Measurements from ENCODE around the gene EFS. TPM values are rescaled to one million over a fixed set of nuclear protein-coding genes. Genes with fewer than 3 reads are reported as not detected.
A peak's percentile ranks its signal among the peaks of the same experiment; 100 is the strongest.

Gene EFS
- polyA plus RNA-seq, 1 donor = 35.4 TPM

DNA sequence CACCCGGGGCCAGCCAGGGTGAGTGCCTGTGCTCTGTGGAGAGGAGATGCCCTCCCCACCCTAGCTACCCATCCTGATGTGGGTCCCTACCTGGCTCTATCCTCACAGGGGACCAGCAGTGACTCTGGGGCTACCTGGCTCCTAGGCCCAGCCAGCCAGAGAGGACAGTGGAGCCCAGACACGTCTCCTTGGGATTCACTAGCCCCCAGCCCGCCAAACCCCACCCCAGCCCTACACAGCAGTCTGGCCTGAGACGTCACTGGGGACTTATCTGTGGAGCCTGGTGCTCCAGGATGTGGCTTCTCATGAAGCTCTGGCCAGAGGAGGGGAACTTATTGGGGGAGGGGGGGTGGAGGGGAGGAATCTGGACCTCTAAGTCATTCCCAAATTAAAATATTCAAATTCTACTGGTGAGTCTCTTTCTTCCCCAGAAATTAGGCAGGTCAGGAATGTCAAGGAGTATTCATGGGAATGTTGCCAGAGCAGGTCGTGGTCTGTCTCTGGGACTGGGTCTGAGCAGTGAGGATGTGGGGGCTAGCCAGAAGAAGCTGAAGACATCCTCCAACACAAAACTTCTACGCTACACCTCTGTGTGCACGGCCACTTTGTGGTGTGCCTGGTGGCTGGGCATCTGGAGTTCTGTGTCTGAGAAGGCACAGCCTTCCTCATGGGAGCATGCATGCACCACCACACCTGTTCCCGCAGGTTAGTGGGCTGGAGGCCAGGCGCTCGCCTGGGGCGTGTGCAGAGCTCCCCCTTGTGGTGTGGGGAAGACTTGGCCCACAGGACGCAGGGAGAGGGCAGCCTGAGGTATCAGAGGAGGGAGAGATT, 14.6 kb upstream of the EFS start:
- DNase-seq = peak; percentile 13

DNA sequence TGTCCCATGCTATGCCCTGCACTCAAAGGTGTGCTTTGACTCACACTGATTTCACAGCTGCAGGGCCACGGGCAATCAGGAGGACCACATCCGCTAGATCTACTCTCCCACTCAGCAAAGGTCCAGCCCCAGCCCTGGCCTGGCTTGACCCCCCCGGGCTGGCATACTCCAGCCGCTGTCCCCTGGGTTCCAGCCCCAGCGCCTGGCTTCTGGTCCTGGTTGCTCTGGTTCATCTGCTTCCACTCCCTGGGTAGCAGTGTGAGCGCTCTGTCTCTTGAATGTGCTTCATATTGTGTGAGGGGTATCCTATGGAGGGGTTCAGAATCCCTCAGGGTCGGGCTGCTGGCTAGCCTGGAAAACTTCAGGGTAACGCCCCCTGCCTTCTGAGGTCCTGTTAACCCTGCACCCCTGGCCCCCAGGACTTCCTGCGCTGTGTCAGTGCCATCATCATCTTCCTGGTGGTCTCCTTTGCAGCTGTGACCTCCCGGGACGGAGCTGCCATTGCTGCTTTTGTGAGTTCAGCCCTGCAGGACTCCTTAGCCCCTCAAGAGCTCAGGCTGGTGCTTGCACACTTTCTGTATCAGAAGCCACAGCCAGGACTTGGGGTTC, 13.7 kb upstream of the EFS start:
- DNase-seq = no peak

GRCh38 chr14:23377573-23378563, 12.9 kb upstream of the EFS start:
- no peak for DNase-seq

DNA sequence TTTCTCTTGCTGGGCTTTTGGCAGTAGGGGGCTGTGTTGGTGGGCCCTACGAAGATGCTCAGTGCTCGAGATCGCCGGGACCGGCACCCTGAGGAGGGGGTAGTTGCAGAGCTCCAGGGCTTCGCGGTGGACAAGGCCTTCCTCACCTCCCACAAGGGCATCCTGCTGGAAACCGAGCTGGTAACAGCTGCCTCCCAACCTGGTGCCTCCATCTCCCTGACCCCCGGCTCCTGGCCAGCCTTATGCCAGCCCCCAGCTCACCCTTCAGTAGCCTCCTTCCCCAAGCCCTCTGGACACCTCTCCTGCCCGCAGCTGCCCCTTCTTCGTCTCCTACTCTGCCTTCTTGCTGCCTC, 12.2 kb upstream of the EFS start:
- no peak for DNase-seq

- DNase-seq = no peak
Measured at GRCh38 chr14:23376482-23377197, 11.7 kb upstream of the EFS start, which contains the start of gene CMTM5. Gene CMTM5, plus strand, starts transcription at chr14:23377046. Its CDS starts 206 bp downstream, at chr14:23377252.

DNA sequence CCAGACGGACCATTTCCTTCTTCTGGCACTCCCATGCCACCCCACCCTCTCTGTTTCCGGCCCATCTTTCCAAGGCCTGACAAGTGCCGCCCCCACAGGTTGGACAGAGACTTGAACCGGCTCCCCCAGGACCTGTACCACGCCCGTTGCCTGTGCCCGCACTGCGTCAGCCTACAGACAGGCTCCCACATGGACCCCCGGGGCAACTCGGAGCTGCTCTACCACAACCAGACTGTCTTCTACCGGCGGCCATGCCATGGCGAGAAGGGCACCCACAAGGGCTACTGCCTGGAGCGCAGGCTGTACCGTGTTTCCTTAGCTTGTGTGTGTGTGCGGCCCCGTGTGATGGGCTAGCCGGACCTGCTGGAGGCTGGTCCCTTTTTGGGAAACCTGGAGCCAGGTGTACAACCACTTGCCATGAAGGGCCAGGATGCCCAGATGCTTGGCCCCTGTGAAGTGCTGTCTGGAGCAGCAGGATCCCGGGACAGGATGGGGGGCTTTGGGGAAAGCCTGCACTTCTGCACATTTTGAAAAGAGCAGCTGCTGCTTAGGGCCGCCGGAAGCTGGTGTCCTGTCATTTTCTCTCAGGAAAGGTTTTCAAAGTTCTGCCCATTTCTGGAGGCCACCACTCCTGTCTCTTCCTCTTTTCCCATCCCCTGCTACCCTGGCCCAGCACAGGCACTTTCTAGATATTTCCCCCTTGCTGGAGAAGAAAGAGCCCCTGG, 10.7 kb upstream of the EFS start:
- no peak for DNase-seq

- DNase-seq = no peak
Measured at GRCh38 chr14:23373041-23373440, 8.1 kb upstream of the EFS start.

DNA sequence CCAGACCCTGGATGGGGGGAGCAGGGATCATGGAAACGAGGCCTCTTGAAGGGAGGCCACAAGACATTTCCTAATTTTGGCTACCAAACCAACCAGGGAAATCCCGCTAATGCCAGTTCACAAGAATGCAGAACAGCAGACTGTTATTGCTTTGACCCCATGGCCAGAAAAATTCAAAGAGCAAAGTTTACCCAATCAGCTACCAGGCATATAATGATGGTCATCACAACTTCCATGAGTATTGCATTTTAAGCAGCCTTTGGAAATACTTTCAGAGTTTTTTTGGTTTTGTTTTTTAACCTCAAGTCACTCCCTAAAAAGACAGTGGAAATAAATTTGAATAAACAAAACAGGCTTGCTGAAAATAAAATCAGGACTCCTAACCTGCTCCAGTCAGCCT, 7.5 kb upstream of the EFS start, which contains the start of gene IL25:
Gene IL25, plus strand, starts transcription at position 301 of the 400 bp plus-strand sequence.
- no peak for DNase-seq

DNA sequence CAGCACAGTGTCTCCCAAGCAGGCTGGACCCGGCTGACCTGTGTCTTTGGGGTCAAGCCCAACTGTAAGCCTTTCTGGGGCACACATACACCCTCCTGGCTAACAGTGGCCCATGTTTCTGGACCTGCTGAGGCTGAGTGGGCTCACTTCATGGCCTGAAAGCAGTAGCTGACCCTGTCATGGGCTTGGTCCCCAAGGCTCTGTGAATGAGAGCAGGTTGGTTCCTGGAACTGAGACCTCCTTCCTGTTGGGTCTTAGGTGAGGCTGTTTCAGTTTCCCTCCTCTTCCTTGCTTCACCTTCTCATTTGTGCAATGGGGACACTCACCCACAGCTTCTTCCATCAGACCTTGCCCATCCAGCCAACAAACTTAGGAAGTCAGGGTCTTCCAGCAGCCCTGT, 6.9 kb upstream of the EFS start:
- DNase-seq = no peak

DNA sequence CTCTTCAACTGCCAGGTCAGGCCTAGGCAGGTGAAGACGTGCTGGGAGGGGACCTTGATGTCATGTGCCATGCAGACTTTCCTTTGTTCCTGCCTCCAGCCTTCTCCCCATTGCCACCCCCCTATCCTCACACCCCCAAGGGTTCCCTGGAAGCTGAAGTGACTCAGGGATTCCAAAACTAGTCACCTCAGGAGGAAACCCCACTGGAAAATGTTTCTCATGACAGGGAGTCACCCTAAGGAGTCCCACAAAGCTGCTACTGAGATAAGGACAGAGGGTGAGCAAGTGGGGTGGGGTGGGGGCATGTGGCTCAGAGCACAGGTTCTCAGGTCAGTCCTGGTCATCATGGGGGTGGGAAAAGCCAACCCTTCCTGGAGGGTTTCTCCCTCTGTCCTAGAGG, 5.2 kb upstream of the EFS start:
- DNase-seq = no peak

DNA sequence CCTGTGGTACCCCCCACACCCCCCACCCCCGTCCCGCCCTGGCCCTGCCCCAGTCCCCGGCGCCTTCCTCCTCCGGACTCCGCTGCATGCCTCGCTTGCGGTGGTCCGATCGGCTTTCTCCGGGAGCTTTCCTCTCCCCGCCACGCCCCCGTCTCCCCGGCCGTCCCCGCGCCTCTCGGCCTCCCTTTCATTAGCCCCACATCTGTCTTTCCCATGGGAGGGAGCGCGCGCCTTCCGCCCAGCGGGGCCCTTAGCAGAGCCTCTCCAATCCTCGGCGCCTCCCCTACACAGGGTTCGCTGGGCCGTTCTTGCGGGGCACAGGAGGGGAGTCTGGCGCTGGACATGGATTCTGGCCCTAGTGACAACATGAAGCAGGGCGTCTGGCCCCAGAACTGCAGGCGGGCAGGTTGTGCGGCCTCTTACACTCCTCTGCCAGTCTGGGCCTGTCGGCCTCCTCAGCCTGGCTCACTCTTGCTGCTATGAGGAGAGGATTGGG, 1.5 kb upstream of the EFS start:
- peak; percentile 86 for DNase-seq

DNA sequence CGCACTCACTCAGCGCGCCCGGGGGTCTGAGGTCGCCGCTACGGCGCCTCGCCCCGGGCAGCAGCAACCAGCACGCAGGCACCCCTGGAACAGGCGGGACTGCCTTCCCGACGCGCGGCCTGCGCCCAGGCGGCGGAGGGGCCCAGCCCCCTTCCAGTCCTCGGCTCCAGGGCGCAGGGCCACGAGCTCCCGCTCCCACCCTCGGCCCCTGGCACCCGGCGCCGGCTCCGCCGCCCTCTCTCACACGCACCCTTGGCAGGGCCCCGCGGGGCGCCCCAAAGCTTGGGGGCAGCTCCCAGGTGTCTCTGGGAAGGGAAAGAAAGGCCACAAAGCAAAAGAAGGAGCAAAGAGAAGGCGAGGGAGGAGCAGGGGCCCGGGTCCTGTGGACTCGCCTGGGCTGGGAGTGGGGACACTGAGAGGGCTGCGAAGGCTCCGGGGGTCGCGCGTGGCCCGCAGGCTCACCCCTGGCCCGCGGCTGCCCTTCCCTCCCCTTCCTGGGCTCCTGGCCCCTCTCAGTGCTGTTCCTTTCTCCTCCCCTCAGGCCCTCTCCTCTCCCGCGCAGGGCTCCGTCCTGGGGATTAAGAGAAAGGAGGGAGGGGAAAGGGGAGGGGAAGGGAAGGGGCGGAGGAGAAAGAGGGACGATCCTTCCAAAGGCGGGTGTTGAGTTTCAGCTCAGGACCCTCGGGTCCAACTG, 907 bp upstream of the EFS start:
- DNase-seq = peak; percentile 96

DNA sequence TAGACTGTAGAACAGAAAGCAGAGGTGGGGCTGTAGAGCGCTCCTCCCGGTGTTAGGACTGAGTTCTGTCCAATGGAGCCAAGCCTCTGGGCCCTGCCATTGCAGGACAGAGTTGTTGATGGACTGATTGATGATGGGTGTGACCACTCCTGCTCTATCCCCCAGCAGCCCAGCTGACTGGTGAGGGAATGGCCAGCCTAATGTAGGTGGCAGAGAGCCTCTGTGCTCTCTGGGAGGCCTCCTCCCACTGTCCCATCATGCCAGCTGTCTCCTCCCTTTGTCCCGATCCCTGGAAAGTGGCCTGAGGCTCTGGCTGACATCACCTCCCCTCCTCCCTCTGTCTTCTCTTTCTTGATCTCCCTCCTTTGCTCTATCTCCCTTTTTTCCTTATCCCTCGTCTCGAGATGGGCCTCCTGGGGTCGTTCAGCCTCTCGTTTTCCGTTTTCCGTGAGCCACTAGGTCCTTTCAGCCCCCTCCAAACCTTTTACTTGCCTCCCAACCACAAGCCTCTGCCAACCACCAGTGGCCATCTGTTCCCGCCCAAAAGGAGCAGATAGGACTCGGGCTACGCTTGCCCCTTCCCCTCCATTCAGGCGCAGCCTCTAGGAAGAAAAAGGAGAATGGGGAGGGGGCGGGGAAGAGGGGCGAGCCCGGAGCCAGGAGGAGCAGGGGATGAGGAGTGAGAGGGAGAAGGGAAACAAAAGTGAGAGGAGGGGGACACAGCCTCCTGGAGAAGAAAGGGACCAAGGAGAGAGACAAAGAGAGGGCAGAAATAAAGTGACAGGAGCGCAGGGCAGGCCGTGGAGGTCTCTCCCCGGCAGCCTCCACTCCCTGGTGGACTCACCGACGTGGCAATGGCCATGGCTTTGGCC, 572 bp downstream of the EFS start:
- peak; percentile 32 for DNase-seq

DNA sequence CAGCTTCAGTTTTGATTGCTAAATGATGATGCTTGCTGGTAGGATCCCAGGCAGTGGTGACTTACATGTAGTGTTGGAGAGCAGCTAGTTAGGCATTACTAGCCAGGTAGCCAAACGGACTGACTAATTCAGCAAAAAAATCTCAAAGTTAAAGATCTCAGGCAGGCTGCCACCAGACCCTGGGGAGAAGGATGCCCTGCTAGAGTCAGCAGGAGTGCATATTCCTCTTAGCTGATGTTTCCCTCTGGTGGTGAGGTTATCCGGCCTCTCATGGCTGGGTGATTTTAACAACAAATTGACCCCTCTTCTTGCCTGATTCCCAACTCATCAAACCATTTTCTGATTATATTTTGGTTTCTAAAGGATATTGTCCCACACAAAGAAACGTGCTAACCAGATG, 2.8 kb downstream of the EFS start:
- no peak for DNase-seq

- no peak for DNase-seq
Measured at GRCh38 chr14:23361763-23362162, 3.2 kb downstream of the EFS start.

GRCh38 chr14:23361320-23361719, 3.7 kb downstream of the EFS start:
- no peak for DNase-seq

DNA sequence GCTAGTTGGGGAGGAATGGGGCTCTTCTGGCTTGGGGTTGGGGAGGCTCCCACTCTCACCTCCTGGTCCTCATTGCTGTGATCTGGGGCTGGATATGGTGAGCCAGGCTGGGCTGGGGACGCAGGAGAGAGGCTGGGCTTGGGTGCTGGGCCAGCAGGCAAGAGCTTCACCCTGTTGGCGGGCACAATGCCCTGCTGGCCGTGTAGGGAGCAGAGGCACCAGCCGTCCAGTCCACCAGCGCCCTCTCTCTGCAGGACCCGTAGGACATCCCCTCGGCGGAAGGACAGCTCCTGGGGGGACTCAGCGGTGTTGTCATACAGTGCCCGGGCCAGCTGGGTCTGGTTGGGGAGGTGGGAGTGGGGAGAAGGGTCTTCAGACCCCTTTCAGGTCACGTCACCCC, 4.5 kb downstream of the EFS start:
- DNase-seq = no peak

DNA sequence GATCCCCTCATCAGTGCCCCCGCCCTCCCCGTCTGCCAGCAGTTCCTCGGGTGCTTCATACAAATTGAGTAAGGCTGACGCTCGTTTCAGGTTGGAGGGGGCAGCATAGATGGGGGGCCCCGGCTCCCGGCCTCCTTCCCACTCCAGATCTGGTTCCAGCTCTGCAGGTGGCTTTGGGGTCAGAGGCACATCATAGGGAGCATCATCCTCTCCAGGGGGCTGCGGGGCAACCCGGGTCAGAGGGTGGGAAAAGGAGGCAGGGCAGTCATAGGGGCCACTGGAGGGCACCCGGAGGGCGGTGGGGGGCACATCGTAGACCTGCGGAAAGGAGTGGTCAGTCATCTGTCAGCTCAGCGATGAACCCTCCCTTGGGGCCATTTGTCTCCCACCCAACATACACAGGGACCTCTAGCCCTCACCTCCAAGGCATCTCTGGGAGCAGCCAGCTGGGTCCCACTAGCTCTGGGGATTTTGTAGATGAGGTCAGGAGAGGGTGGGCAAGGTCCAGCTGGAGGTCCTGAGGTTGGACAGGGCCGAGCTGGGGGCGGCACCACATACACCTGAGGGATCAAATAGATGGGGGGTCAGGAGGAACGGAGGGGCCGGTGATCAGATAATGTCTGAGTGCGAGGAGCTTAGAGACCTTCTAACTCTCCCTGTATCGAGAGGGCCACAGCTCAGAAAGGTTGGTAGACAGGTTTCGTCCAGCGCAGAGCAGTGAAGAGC, 5.1 kb downstream of the EFS start:
- no peak for DNase-seq

All from left kidney (tissue), 2 donors.